Stimulated activated CD8-positive, alpha-beta memory T cell treated with anti-CD3 and anti-CD28 coated beads, Interleukin-4, amount 100 ng/mL, for 48 hours (primary cell): ENCODE results near the gene TSPY2.
"Not testable (repeated sequence)": the region's sequence is repeated elsewhere in the genome, so short reads cannot be mapped to it uniquely, and the experiment has no call there.

Source experiments
- DNase-seq: peaks from one replicate; pipeline ENCODE4 v3.0.0-alpha.2; 2020

Gene TSPY2, protein sequence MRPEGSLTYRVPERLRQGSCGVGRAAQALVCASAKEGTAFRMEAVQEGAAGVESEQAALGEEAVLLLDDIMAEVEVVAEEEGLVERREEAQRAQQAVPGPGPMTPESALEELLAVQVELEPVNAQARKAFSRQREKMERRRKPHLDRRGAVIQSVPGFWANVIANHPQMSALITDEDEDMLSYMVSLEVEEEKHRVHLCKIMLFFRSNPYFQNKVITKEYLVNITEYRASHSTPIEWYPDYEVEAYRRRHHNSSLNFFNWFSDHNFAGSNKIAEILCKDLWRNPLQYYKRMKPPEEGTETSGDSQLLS

DNA sequence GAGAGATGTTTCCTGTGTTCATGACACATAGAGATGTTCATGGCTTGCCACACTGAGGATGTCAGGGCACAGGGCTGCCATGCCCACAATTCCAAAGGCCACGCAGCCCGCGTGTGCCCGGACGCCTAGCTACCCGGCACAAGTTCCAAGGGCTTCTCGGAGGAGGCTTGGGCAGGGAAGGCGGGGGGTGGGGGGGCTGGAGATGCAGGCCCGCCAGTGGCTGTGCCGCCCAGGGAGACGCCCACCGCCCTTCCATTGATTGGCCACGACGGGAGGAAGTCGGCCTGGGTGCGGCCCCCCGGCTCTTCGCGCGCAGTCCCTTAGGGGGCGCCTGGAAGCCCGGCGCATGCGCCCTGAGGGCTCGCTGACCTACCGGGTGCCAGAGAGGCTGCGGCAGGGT lies at the start of gene TSPY2:
Gene TSPY2, plus strand, starts transcription at position 301 of the 400 bp plus-strand sequence. Its CDS starts 46 bp downstream, at position 347.
- DNase-seq: not testable (repeated sequence)

DNA sequence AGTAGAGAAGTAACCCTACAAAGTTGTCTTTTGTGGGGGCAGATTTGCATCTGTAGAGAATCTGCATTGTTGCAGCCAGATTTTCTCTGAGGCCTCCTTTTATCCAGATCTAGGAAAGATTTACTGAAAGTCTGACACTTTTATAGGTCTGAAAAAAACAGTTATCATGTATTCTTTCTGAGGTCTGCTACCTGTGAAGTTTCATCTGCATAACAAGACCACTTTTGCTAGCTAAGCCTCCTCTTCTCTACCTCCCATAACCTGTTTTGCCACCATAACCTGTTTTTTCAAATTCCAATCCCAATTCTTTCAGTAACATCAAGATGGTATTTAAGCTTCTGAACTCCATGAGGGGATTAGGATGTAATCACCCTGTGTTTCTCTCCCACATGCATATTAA lies 36.5 kb upstream of the TSPY2 start:
- not testable (repeated sequence) for DNase-seq

DNA sequence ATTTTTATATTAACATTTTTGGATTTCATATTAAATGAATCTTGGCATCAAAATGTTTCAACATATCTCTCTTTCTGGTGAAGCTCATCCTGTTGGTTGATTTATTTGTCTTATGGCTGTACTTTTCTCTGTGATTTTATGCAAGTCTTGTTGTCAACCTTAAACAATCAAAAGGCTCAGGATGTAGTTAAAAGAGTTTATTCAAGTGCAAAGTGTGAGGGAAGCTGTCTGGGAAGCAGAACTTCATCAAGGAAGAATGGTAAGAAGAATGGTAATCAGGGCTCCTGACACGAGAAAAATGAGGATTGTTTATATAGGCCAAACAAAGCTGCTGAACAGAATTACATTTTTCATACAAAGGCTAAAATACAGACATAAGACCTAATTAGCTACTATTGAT lies 29.0 kb upstream of the TSPY2 start:
- not testable (repeated sequence) for DNase-seq

DNA sequence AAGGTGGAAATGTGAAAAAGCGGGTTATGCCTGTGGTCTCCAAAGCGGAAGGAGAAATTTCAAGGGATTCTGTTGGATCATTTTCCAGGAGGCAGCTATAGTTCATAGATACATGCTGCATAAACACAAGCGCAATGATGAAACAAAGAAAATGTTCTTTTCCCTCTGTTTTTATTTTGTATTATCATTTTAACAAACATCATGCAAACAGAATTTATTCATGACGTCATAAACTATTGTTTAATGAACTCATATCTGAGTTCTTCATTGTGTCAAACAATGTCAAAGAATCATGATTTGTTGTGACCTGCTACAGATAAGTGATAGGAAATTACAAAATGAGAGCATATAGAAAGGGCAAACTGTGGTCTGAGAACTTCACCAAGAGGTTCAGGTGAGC lies 23.8 kb downstream of the TSPY2 start:
- not testable (repeated sequence) for DNase-seq
